ENCODE measurements around the gene KCNB1.

DNA sequence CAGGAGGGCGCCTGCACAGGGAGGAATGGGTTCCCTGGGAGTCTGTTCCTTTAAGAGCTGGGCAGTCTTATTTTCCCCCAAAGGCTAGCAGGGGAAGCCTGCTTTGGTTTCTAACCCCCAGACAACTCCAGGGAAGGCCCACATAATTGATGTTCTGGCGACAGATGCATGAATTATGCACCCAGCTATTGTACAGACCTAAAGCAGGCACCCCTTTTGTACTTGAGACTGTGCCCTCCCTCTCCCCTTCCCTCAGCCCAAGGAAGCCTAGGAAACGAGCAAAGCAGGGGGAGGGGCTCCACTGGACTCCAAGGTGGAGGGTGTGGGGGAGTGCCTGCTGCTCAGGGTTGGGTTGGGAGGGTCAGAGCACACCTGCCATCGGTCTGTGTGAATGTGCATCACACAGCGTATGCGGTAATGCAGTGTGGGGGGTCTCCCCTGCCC is 102.1 kb downstream of the KCNB1 start:
- TF ChIP-seq POLR2A (IDR thresholded peaks at IDR 0.05) (no peak), EP300 (IDR thresholded peaks at IDR 0.05) (no peak)
- TF ChIP-seq, protein P1, sequence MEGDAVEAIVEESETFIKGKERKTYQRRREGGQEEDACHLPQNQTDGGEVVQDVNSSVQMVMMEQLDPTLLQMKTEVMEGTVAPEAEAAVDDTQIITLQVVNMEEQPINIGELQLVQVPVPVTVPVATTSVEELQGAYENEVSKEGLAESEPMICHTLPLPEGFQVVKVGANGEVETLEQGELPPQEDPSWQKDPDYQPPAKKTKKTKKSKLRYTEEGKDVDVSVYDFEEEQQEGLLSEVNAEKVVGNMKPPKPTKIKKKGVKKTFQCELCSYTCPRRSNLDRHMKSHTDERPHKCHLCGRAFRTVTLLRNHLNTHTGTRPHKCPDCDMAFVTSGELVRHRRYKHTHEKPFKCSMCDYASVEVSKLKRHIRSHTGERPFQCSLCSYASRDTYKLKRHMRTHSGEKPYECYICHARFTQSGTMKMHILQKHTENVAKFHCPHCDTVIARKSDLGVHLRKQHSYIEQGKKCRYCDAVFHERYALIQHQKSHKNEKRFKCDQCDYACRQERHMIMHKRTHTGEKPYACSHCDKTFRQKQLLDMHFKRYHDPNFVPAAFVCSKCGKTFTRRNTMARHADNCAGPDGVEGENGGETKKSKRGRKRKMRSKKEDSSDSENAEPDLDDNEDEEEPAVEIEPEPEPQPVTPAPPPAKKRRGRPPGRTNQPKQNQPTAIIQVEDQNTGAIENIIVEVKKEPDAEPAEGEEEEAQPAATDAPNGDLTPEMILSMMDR (IDR thresholded peaks at IDR 0.05): no peak

Measured in upper lobe of left lung (tissue), 4 donors.